ENCODE measurements around the gene UNC13D.
A peak's percentile ranks its signal among the peaks of the same experiment; 100 is the strongest.

Gene UNC13D

GRCh38 chr17:75848523-75849278 lies 4.5 kb upstream of the UNC13D start:
- ATAC-seq (no peak), DNase-seq (peak; percentile 89)
- H3K27ac Mint-ChIP-seq, result no peak overlapping the region
- H3K4me3 Mint-ChIP-seq, result no peak overlapping the region
- H3K27me3 Mint-ChIP-seq, result no peaks in the 10 kb centered on the region
- H3K4me1 Mint-ChIP-seq, result peaks cover 25% of the 10 kb centered on the region
- H3K36me3 Mint-ChIP-seq (ENCODE audit: low read depth), result peaks cover 5% of the 10 kb centered on the region
- no peaks in the 10 kb centered on the region for H3K9me3 Mint-ChIP-seq

- no peak overlapping the region for H3K4me3 Mint-ChIP-seq
- no peak overlapping the region for H3K27ac Mint-ChIP-seq
- no peak for ATAC-seq
These were observed 3.7 kb upstream of the UNC13D start for GRCh38 chr17:75847614-75848522.

GRCh38 chr17:75846692-75847613 lies 2.7 kb upstream of the UNC13D start:
- Mint-ChIP-seq H3K27ac (no peak overlapping the region), H3K4me3 (no peak overlapping the region), H3K27me3 (no peaks in the 10 kb centered on the region), H3K36me3 (ENCODE audit: low read depth) (peaks cover 8% of the 10 kb centered on the region), H3K4me1 (peaks cover 22% of the 10 kb centered on the region), H3K9me3 (no peaks in the 10 kb centered on the region)
- no peak for ATAC-seq
- DNase-seq, result no peak

More at GRCh38 chr17:75847614-75848522, 3.7 kb upstream of the UNC13D start:
- Mint-ChIP-seq H3K27me3 (no peaks in the 10 kb centered on the region), H3K9me3 (no peaks in the 10 kb centered on the region), H3K4me1 (peaks cover 19% of the 10 kb centered on the region), H3K36me3 (ENCODE audit: low read depth) (peaks cover 5% of the 10 kb centered on the region)
- no peak for DNase-seq

- H3K36me3 Mint-ChIP-seq (ENCODE audit: low read depth), result peaks cover 8% of the 10 kb centered on the region
- DNase-seq (no peak), ATAC-seq (no peak)
- no peaks in the 10 kb centered on the region for H3K9me3 Mint-ChIP-seq
- no peaks in the 10 kb centered on the region for H3K27me3 Mint-ChIP-seq
- H3K4me1 Mint-ChIP-seq, result peaks cover 23% of the 10 kb centered on the region
- H3K4me3 Mint-ChIP-seq, result no peak overlapping the region
- no peak overlapping the region for H3K27ac Mint-ChIP-seq
These were observed 1.9 kb upstream of the UNC13D start for GRCh38 chr17:75845933-75846691.

GRCh38 chr17:75845058-75845711 lies 981 bp upstream of the UNC13D start:
- H3K4me3 Mint-ChIP-seq, result peak overlapping the region; percentile 69
- H3K36me3 Mint-ChIP-seq (ENCODE audit: low read depth), result peaks cover 8% of the 10 kb centered on the region
- ATAC-seq (peak; percentile 73), DNase-seq (peak; percentile 76)
- H3K27me3 Mint-ChIP-seq, result no peaks in the 10 kb centered on the region
- no peaks in the 10 kb centered on the region for H3K9me3 Mint-ChIP-seq
- H3K27ac Mint-ChIP-seq, result peak overlapping the region; percentile 72
- H3K4me1 Mint-ChIP-seq, result peaks cover 23% of the 10 kb centered on the region

GRCh38 chr17:75844530-75845057 lies 390 bp upstream of the UNC13D start:
- peak overlapping the region; percentile 92 for H3K4me3 Mint-ChIP-seq
- DNase-seq (no peak), ATAC-seq (peak; percentile 14)
- peaks cover 5% of the 10 kb centered on the region for H3K36me3 Mint-ChIP-seq (ENCODE audit: low read depth)
- no peaks in the 10 kb centered on the region for H3K9me3 Mint-ChIP-seq
- peaks cover 23% of the 10 kb centered on the region for H3K4me1 Mint-ChIP-seq
- peak overlapping the region; percentile 94 for H3K27ac Mint-ChIP-seq
- H3K27me3 Mint-ChIP-seq, result no peaks in the 10 kb centered on the region

- Mint-ChIP-seq H3K27ac (peak overlapping the region; percentile 94), H3K27me3 (no peaks in the 10 kb centered on the region), H3K4me1 (peaks cover 18% of the 10 kb centered on the region), H3K36me3 (ENCODE audit: low read depth) (peaks cover 3% of the 10 kb centered on the region), H3K4me3 (peak overlapping the region; percentile 92), H3K9me3 (no peaks in the 10 kb centered on the region)
- peak; percentile 7 for ATAC-seq
- DNase-seq, result no peak
These were observed 1.1 kb downstream of the UNC13D start for GRCh38 chr17:75842963-75843576.

GRCh38 chr17:75842411-75842810 lies 1.8 kb downstream of the UNC13D start:
- Mint-ChIP-seq H3K4me3 (peak overlapping the region; percentile 92), H3K9me3 (no peaks in the 10 kb centered on the region), H3K4me1 (peaks cover 18% of the 10 kb centered on the region), H3K27ac (peak overlapping the region; percentile 59), H3K36me3 (ENCODE audit: low read depth) (peaks cover 7% of the 10 kb centered on the region), H3K27me3 (no peaks in the 10 kb centered on the region)
- no peak for DNase-seq
- ATAC-seq, result no peak

- Mint-ChIP-seq H3K4me1 (peaks cover 18% of the 10 kb centered on the region), H3K36me3 (ENCODE audit: low read depth) (peaks cover 8% of the 10 kb centered on the region), H3K27me3 (no peaks in the 10 kb centered on the region), H3K9me3 (no peaks in the 10 kb centered on the region), H3K4me3 (no peak overlapping the region), H3K27ac (no peak overlapping the region)
- DNase-seq (no peak), ATAC-seq (no peak)
These were observed 3.4 kb downstream of the UNC13D start for GRCh38 chr17:75840799-75841164.

GRCh38 chr17:75839942-75840798 lies 4.0 kb downstream of the UNC13D start:
- ATAC-seq, result no peak
- Mint-ChIP-seq H3K9me3 (no peaks in the 10 kb centered on the region), H3K27me3 (no peaks in the 10 kb centered on the region), H3K4me1 (peaks cover 13% of the 10 kb centered on the region), H3K36me3 (ENCODE audit: low read depth) (peaks cover 8% of the 10 kb centered on the region), H3K27ac (no peak overlapping the region), H3K4me3 (no peak overlapping the region)
- DNase-seq, result no peak

GRCh38 chr17:75838410-75838809 lies 5.8 kb downstream of the UNC13D start:
- ATAC-seq, result no peak
- DNase-seq, result no peak
- H3K27ac Mint-ChIP-seq, result no peak overlapping the region
- peaks cover 23% of the 10 kb centered on the region for H3K4me1 Mint-ChIP-seq
- no peak overlapping the region for H3K4me3 Mint-ChIP-seq
- H3K9me3 Mint-ChIP-seq, result no peaks in the 10 kb centered on the region
- H3K36me3 Mint-ChIP-seq (ENCODE audit: low read depth), result peaks cover 15% of the 10 kb centered on the region
- no peaks in the 10 kb centered on the region for H3K27me3 Mint-ChIP-seq

GRCh38 chr17:75837899-75838298 lies 6.3 kb downstream of the UNC13D start:
- H3K27ac Mint-ChIP-seq, result peak overlapping the region; percentile 18
- ATAC-seq, result no peak
- peaks cover 28% of the 10 kb centered on the region for H3K4me1 Mint-ChIP-seq
- DNase-seq, result no peak
- H3K4me3 Mint-ChIP-seq, result no peak overlapping the region
- peaks cover 19% of the 10 kb centered on the region for H3K36me3 Mint-ChIP-seq (ENCODE audit: low read depth)
- H3K9me3 Mint-ChIP-seq, result no peaks in the 10 kb centered on the region
- no peaks in the 10 kb centered on the region for H3K27me3 Mint-ChIP-seq

Measured in activated naive CD8-positive, alpha-beta T cell treated with anti-CD3 and anti-CD28 coated beads, Interleukin-2, amount 50 U/mL, for 24 hours (primary cell).